HG03354 (cell line): ENCODE measurements around the gene LRRC46.

Experiments
- ATAC-seq: cut with Tn5 transposase; IDR thresholded peaks from one replicate; pipeline ENCODE4 v1.9.1; 2021; ENCODE audit warnings: mild to moderate bottlenecking; ENCODE audit not compliant: unreplicated experiment, poor library complexity, severe bottlenecking

LRRC46 gene

GRCh38 chr17:47847341-47848197 lies 16.1 kb downstream of the LRRC46 start:
- ATAC-seq = no peak

- ATAC-seq = no peak
Measured at GRCh38 chr17:47848198-47848513, 16.7 kb downstream of the LRRC46 start.

GRCh38 chr17:47850373-47850691 lies 18.9 kb downstream of the LRRC46 start:
- ATAC-seq = no peak

- no peak for ATAC-seq
Measured at GRCh38 chr17:47850692-47851573, 19.5 kb downstream of the LRRC46 start, which contains the start of gene SP6. Gene SP6 (minus strand): TSS chr17:47851163. CDS start chr17:47848429, 2,734 bp downstream.

GRCh38 chr17:47851764-47852112 lies 20.3 kb downstream of the LRRC46 start:
- no peak for ATAC-seq

- ATAC-seq = no peak
Measured at GRCh38 chr17:47852113-47852949, 20.9 kb downstream of the LRRC46 start.

- ATAC-seq = no peak
Measured at GRCh38 chr17:47853616-47854015, 22.1 kb downstream of the LRRC46 start.

- no peak for ATAC-seq
Measured at GRCh38 chr17:47855737-47856136, 24.3 kb downstream of the LRRC46 start.

GRCh38 chr17:47856830-47857229 lies 25.4 kb downstream of the LRRC46 start:
- ATAC-seq = no peak

- ATAC-seq = no peak
Measured at GRCh38 chr17:47857551-47858455, 26.3 kb downstream of the LRRC46 start.

- no peak for ATAC-seq
Measured at GRCh38 chr17:47860386-47860785, 28.9 kb downstream of the LRRC46 start.

- no peak for ATAC-seq
Measured at GRCh38 chr17:47862621-47863440, 31.4 kb downstream of the LRRC46 start.

GRCh38 chr17:47864791-47865216 lies 33.3 kb downstream of the LRRC46 start:
- no peak for ATAC-seq

GRCh38 chr17:47866941-47867340 lies 35.5 kb downstream of the LRRC46 start:
- ATAC-seq = no peak

GRCh38 chr17:47867813-47868533 lies 36.5 kb downstream of the LRRC46 start:
- ATAC-seq = no peak

GRCh38 chr17:47869114-47869513 lies 37.6 kb downstream of the LRRC46 start:
- ATAC-seq = no peak

- no peak for ATAC-seq
Measured at GRCh38 chr17:47870056-47870455, 38.6 kb downstream of the LRRC46 start.

GRCh38 chr17:47871048-47871447 lies 39.6 kb downstream of the LRRC46 start:
- no peak for ATAC-seq
